HEK293 (cell line): ENCODE data around the gene LHFPL2.

Experiments
- CTCF ChIA-PET: fragments of 350-600 bp; formaldehyde crosslinking; extraction: SDS; loops from one replicate; lab custom pipeline; 2021; ENCODE audit warnings: antibody characterized with exemption; lab: Yijun Ruan, JAX
- POLR2A ChIA-PET: fragments of 300-600 bp; formaldehyde crosslinking; extraction: SDS; loops from one replicate; lab custom pipeline; 2020; ENCODE audit warnings: antibody characterized with exemption, inconsistent platforms; lab: Yijun Ruan, JAX
- H3K27ac ChIP-seq: fragments of 200-500 bp; sonication (Bioruptor generic); 2 replicates; pipeline ENCODE4 v1.5.1; 2014; ENCODE audit warnings: low read depth, low read length, control low read depth, inconsistent platforms; ENCODE audit errors: extremely low read depth
- H3K36me3 ChIP-seq, 2 experiments: fragments of 200-500 bp in 1 of 2; sonication (Bioruptor generic) in 1 of 2; 1 replicate in 1 of 2; 2 replicates in 1 of 2; pipeline ENCODE4 v1.5.1; 2014 to 2017; ENCODE audit warnings: inconsistent platforms in 2 of 2, low read length in 2 of 2; ENCODE audit not compliant: control insufficient read depth in 2 of 2, insufficient read depth in 1 of 2
- H3K4me1 ChIP-seq: fragments of 200-500 bp; sonication (Bioruptor generic); 2 replicates; pipeline ENCODE4 v1.5.1; 2014; ENCODE audit warnings: mild to moderate bottlenecking, low read length, inconsistent platforms; ENCODE audit not compliant: control insufficient read depth, insufficient read depth
- H3K4me3 ChIP-seq: 2 replicates; pipeline ENCODE4 v1.5.1; 2011; ENCODE audit warnings: low read depth, mild to moderate bottlenecking, control low read depth, low read length, moderate library complexity
- H3K9me3 ChIP-seq: fragments of 200-500 bp; sonication (Bioruptor generic); 2 replicates; pipeline ENCODE4 v1.5.1; 2014; ENCODE audit warnings: low read depth, low read length, inconsistent platforms; ENCODE audit not compliant: control insufficient read depth, insufficient read depth
- ELK4 ChIP-seq: IDR thresholded peaks from 2 replicates; pipeline ENCODE4 v1.6.1; 2011; ENCODE audit warnings: mild to moderate bottlenecking, low read depth, low read length, borderline replicate concordance
- GLIS1 ChIP-seq: fragments of 450-650 bp; formaldehyde crosslinking; IDR thresholded peaks from 2 replicates; pipeline ENCODE4 v1.5.1; 2016; ENCODE audit warnings: missing biosample characterization, missing genetic modification characterization
- HIC1 ChIP-seq: fragments of 450-650 bp; formaldehyde crosslinking; IDR thresholded peaks from 2 replicates; pipeline ENCODE4 v1.5.1; 2016; ENCODE audit warnings: missing biosample characterization, missing genetic modification characterization
- HOXD13 ChIP-seq: sonication (generic); formaldehyde crosslinking; IDR thresholded peaks from 2 replicates; pipeline ENCODE4 v1.8.0; 2022; ENCODE audit warnings: missing genetic modification reagents, borderline replicate concordance
- KLF16 ChIP-seq: fragments of 450-650 bp; formaldehyde crosslinking; IDR thresholded peaks from 2 replicates; pipeline ENCODE4 v1.5.1; 2017; ENCODE audit warnings: missing biosample characterization, missing genetic modification characterization
- RBAK ChIP-seq: fragments of 450-650 bp; formaldehyde crosslinking; IDR thresholded peaks from 2 replicates; pipeline ENCODE4 v1.5.1; 2016; ENCODE audit warnings: missing biosample characterization, missing genetic modification characterization
- ZBTB21 ChIP-seq: fragments of 450-650 bp; formaldehyde crosslinking; IDR thresholded peaks from 2 replicates; pipeline ENCODE4 v1.5.1; 2017; ENCODE audit warnings: missing biosample characterization, missing genetic modification characterization
- ZNF112 ChIP-seq: fragments of 450-650 bp; formaldehyde crosslinking; IDR thresholded peaks from 2 replicates; pipeline ENCODE4 v1.5.0; 2017; ENCODE audit warnings: missing biosample characterization, missing genetic modification characterization
- ZNF132 ChIP-seq: fragments of 450-650 bp; formaldehyde crosslinking; IDR thresholded peaks from 2 replicates; pipeline ENCODE4 v1.5.1; 2017; ENCODE audit warnings: missing biosample characterization, missing genetic modification characterization, borderline replicate concordance
- ZNF18 ChIP-seq: fragments of 450-650 bp; formaldehyde crosslinking; IDR thresholded peaks from 2 replicates; pipeline ENCODE4 v1.5.1; 2016; ENCODE audit warnings: missing biosample characterization, missing genetic modification characterization
- ZNF184 ChIP-seq: fragments of 450-650 bp; IDR thresholded peaks from 2 replicates; pipeline ENCODE4 v1.5.1; 2018; ENCODE audit warnings: missing biosample characterization, mild to moderate bottlenecking, missing genetic modification characterization
- ZNF2 ChIP-seq: fragments of 450-650 bp; formaldehyde crosslinking; IDR thresholded peaks from 2 replicates; pipeline ENCODE4 v1.5.1; 2016; ENCODE audit warnings: missing biosample characterization, missing genetic modification characterization
- ZNF274 ChIP-seq, 2 experiments: fragments of 200-500 bp in 1 of 2; fragments of 450-650 bp in 1 of 2; sonication (Bioruptor generic) in 1 of 2; formaldehyde crosslinking in 1 of 2; IDR thresholded peaks; 2 replicates each; pipeline versions ENCODE4 v1.5.1 to v1.6.1; 2014 to 2016; ENCODE audit warnings: borderline replicate concordance in 1 of 2, inconsistent platforms in 1 of 2, low read length in 1 of 2, missing biosample characterization in 1 of 2, missing genetic modification characterization in 1 of 2
- ZNF350 ChIP-seq: fragments of 450-650 bp; formaldehyde crosslinking; IDR thresholded peaks from 2 replicates; pipeline ENCODE4 v1.5.0; 2017; ENCODE audit warnings: missing biosample characterization, mild to moderate bottlenecking, missing genetic modification characterization
- ZNF426 ChIP-seq: fragments of 450-650 bp; formaldehyde crosslinking; IDR thresholded peaks from 2 replicates; pipeline ENCODE4 v1.5.1; 2017; ENCODE audit warnings: missing biosample characterization, missing genetic modification characterization, mild to moderate bottlenecking, inconsistent platforms, moderate library complexity
- ZNF473 ChIP-seq: fragments of 450-650 bp; formaldehyde crosslinking; IDR thresholded peaks from 2 replicates; pipeline ENCODE4 v1.5.1; 2017; ENCODE audit warnings: missing biosample characterization, missing genetic modification characterization
- ZNF48 ChIP-seq: fragments of 450-650 bp; formaldehyde crosslinking; IDR thresholded peaks from 2 replicates; pipeline ENCODE4 v1.5.1; 2016; ENCODE audit warnings: missing biosample characterization, missing genetic modification characterization
- ZNF513 ChIP-seq: fragments of 450-650 bp; IDR thresholded peaks from 2 replicates; pipeline ENCODE4 v1.5.1; 2018; ENCODE audit warnings: missing biosample characterization, missing genetic modification characterization
- ZNF514 ChIP-seq: fragments of 450-650 bp; formaldehyde crosslinking; IDR thresholded peaks from 2 replicates; pipeline ENCODE4 v1.5.1; 2016; ENCODE audit warnings: missing biosample characterization, missing genetic modification characterization
- ZNF560 ChIP-seq: fragments of 450-650 bp; formaldehyde crosslinking; IDR thresholded peaks from 2 replicates; pipeline ENCODE4 v1.5.1; 2017; ENCODE audit warnings: missing biosample characterization, missing genetic modification characterization, borderline replicate concordance
- ZNF580 ChIP-seq: fragments of 450-650 bp; formaldehyde crosslinking; IDR thresholded peaks from 2 replicates; pipeline ENCODE4 v1.5.1; 2016; ENCODE audit warnings: missing biosample characterization, missing genetic modification characterization
- ZNF596 ChIP-seq: fragments of 450-650 bp; IDR thresholded peaks from 2 replicates; pipeline ENCODE4 v1.5.0; 2018; ENCODE audit warnings: missing biosample characterization, mild to moderate bottlenecking, missing genetic modification characterization, moderate library complexity
- ZNF626 ChIP-seq: fragments of 450-650 bp; sonication (Bioruptor Pico); formaldehyde crosslinking; IDR thresholded peaks from 2 replicates; pipeline ENCODE4 v1.5.1; 2018; ENCODE audit warnings: missing biosample characterization, missing genetic modification characterization, inconsistent platforms
- ZNF747 ChIP-seq: fragments of 450-650 bp; formaldehyde crosslinking; IDR thresholded peaks from 2 replicates; pipeline ENCODE4 v1.5.1; 2016; ENCODE audit warnings: missing biosample characterization, missing genetic modification characterization
- ZNF785 ChIP-seq: fragments of 450-650 bp; formaldehyde crosslinking; IDR thresholded peaks from 2 replicates; pipeline ENCODE4 v1.5.1; 2016; ENCODE audit warnings: missing biosample characterization, missing genetic modification characterization
- ZNF830 ChIP-seq: fragments of 450-650 bp; IDR thresholded peaks from 2 replicates; pipeline ENCODE4 v1.5.0; 2018; ENCODE audit warnings: missing biosample characterization, missing genetic modification characterization, low read depth, mild to moderate bottlenecking, moderate library complexity
- ZNF843 ChIP-seq: fragments of 450-650 bp; formaldehyde crosslinking; IDR thresholded peaks from 2 replicates; pipeline ENCODE4 v1.5.1; 2016; ENCODE audit warnings: missing biosample characterization, missing genetic modification characterization

Gene LHFPL2

GRCh38 chr5:78495800-78496199 lies 152.8 kb downstream of the LHFPL2 start (continued):
- TF ChIP-seq ZNF48 (tag by site-specific recombination) (no peak), ZNF785 (no peak)

- Histone ChIP-seq H3K27ac (no peak overlapping the region), H3K4me3 (no peak overlapping the region), H3K36me3 (peaks cover 0 to 31% of the 10 kb centered on the region in 2 experiments; a peak in 1 of 3 replicates), H3K9me3 (no peaks in the 10 kb centered on the region), H3K4me1 (no peaks in the 10 kb centered on the region)
- CTCF ChIA-PET = interaction anchor here (0.6 to 1.6 kb wide), 3 partner anchors 9 to 270 kb away, joined by 3 read pairs; no protein-coding TSS in a partner anchor
- no peak for TF ChIP-seq ZNF513
- TF ChIP-seq ZNF184 = no peak
- no peak for TF ChIP-seq ZBTB21
- no peak for TF ChIP-seq HOXD13
- TF ChIP-seq ZNF596 (tag by site-specific recombination) = no peak
- TF ChIP-seq ELK4 = no peak
- no peak for TF ChIP-seq ZNF580 (tag by site-specific recombination)
- TF ChIP-seq GLIS1 (tag by site-specific recombination) = no peak
- TF ChIP-seq ZNF626 (tag by site-specific recombination) = no peak
- no peak for TF ChIP-seq ZNF747 (tag by site-specific recombination)
- no peak for TF ChIP-seq ZNF514 (tag by site-specific recombination)
- TF ChIP-seq KLF16 = no peak
- TF ChIP-seq ZNF843 (tag by site-specific recombination) = no peak
- POLR2A ChIA-PET = no interaction called here
Observed at GRCh38 chr5:78492650-78493049, 155.9 kb downstream of the LHFPL2 start.

- Histone ChIP-seq H3K4me3 (no peak overlapping the region), H3K4me1 (no peaks in the 10 kb centered on the region), H3K36me3 (peaks cover 0 to 36% of the 10 kb centered on the region in 2 experiments; a peak in 1 of 3 replicates), H3K9me3 (no peaks in the 10 kb centered on the region), H3K27ac (no peak overlapping the region)
- ChIA-PET POLR2A (no interaction called here), CTCF (interaction anchor here (0.6 to 1.6 kb wide), 3 partner anchors 8 to 270 kb away, joined by 3 read pairs; no protein-coding TSS in a partner anchor)
- no peak for TF ChIP-seq ZNF2 (tag by site-specific recombination)
- TF ChIP-seq ZNF18 = no peak
- no peak for TF ChIP-seq ZNF830 (tag by site-specific recombination)
- no peak for TF ChIP-seq ZNF132
- TF ChIP-seq ZNF350 (tag by site-specific recombination) = no peak
- TF ChIP-seq RBAK = no peak
- TF ChIP-seq ZNF112 = no peak
- TF ChIP-seq ZNF473 (tag by site-specific recombination) = no peak
- TF ChIP-seq ZNF560 (tag by site-specific recombination) = no peak
- TF ChIP-seq HIC1 (tag by site-specific recombination) = no peak
- no peak for TF ChIP-seq ZNF184
- no peak for TF ChIP-seq ZNF274 (IDR thresholded peaks at IDR 0.05; ENCODE audit: low read length)
- no peak for TF ChIP-seq ZNF274 (tag by site-specific recombination; IDR thresholded peaks at IDR 0.05; ENCODE audit: borderline replicate concordance)
- no peak for TF ChIP-seq ZNF426 (tag by site-specific recombination)
Observed at GRCh38 chr5:78492224-78492623, 156.3 kb downstream of the LHFPL2 start.
